HG03521 (cell line): ENCODE data around the gene HBG2.

ENCODE experiments used
- ATAC-seq: cut with Tn5 transposase; IDR thresholded peaks from one replicate; pipeline ENCODE4 v1.9.1; 2021; ENCODE audit warnings: mild to moderate bottlenecking, moderate library complexity; ENCODE audit not compliant: unreplicated experiment

Gene HBG2

DNA sequence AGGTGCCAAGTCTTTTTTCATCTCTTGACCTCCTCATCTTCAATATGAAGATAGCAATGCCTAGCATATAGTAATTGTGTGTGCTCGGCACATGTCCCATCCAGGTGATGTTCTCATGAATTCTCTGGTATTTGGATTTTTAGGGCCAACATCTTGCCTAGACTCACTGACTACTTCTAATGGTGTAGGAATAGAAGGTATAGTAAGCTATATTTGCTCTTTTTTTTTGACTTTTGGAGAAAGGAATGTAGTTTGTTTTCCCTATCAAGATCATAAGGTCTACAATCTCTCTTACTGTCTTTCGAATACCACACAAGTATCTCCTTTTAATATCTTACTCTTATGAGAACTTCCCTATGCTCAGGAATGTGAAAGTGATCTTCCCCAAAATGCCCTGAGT is 23.5 kb downstream of the HBG2 start:
- no peak for ATAC-seq

DNA sequence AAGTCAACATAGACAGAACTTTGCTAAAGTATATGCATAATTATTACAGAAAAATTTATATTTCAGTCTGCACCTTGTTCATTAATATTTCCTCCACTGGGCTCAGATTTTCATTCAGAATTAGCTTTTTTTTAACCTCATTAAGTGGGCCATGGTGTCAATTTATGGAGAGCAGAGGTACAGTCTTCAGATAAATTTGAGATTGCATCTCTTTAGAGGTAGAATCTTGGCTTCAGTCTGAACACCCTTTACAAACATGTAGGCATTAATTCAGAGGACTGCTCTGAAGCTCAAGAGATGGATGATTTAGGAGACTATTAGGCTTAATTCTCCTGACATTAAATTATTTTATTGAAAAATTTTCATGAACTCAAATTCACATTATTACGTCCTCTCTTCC is 24.3 kb downstream of the HBG2 start:
- ATAC-seq: no peak

DNA sequence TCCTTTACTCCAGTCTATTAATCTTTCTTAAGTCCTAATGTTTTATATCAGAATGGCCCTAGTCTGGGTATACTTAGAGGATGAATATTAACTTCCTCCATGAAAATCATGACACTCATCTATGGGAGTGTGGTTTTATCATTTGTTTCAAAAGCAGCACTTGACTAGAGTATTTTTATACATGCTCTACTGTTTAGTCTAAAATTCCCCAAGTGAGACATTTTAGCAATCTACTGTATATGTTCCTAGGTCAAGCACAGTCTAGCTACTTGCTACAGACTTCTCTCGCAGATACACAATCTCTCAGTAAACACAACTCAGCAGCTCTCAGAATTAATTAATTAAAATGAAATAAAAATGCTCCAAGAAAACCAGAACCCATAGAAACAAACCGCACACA is 24.8 kb downstream of the HBG2 start:
- ATAC-seq: no peak

DNA sequence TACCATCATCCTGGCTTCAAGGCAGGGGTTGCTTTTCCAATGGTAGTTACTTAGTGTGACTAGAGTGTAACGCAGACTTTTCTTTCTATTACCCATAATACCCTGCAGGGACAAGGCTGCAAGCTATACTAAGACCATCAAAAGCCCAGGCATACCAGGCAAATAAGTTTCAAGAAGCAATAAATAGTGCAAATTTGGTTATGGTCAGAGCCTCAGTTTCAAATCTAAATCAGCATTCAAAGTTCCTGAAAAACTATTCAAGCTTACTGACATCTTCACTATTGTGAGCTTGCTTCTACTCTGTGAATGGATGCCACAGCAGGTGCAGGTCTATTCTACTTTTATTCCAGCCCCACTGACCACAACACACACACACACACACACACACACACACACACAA is 25.2 kb downstream of the HBG2 start:
- no peak for ATAC-seq

DNA sequence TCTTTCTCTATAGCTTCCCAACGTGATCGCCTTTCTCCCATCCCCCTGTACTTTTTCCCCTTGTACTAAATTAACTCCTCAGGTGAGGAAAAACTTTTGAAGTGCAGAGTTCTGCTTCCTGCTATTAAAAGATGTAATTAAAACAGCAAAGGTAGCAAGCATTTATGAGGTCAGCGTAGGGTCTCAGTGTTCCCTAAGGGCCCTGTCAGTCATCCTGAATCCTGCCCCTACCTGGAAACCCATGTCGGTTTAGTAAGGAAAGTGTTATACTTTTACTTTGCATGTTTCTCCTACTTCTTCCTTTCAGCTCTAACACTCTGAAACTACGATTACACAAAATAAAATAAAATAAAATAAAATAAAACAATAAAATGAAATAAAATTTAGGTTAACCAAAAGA is 26.5 kb downstream of the HBG2 start:
- no peak for ATAC-seq

DNA sequence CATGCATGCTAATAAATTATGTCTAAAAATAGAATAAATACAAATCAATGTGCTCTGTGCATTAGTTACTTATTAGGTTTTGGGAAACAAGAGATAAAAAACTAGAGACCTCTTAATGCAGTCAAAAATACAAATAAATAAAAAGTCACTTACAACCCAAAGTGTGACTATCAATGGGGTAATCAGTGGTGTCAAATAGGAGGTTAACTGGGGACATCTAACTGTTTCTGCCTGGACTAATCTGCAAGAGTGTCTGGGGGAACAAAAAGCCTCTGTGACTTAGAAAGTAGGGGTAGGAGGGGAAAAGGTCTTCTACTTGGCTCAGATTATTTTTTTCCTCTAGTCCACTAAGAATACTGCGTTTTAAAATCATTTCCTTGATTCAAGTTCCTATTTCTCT is 26.9 kb downstream of the HBG2 start:
- ATAC-seq: no peak

DNA sequence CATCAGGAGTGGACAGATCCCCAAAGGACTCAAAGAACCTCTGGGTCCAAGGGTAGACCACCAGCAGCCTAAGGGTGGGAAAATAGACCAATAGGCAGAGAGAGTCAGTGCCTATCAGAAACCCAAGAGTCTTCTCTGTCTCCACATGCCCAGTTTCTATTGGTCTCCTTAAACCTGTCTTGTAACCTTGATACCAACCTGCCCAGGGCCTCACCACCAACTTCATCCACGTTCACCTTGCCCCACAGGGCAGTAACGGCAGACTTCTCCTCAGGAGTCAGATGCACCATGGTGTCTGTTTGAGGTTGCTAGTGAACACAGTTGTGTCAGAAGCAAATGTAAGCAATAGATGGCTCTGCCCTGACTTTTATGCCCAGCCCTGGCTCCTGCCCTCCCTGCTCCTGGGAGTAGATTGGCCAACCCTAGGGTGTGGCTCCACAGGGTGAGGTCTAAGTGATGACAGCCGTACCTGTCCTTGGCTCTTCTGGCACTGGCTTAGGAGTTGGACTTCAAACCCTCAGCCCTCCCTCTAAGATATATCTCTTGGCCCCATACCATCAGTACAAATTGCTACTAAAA is 27.8 kb downstream of the HBG2 start, which contains the start of gene HBB:
TSS of gene HBB (minus strand) at position 340 of the 579 bp plus-strand sequence. CDS start at position 290, 50 bp downstream.
- ATAC-seq: no peak

DNA sequence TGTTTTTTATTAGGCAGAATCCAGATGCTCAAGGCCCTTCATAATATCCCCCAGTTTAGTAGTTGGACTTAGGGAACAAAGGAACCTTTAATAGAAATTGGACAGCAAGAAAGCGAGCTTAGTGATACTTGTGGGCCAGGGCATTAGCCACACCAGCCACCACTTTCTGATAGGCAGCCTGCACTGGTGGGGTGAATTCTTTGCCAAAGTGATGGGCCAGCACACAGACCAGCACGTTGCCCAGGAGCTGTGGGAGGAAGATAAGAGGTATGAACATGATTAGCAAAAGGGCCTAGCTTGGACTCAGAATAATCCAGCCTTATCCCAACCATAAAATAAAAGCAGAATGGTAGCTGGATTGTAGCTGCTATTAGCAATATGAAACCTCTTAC is 29.1 kb downstream of the HBG2 start:
- ATAC-seq: no peak

DNA sequence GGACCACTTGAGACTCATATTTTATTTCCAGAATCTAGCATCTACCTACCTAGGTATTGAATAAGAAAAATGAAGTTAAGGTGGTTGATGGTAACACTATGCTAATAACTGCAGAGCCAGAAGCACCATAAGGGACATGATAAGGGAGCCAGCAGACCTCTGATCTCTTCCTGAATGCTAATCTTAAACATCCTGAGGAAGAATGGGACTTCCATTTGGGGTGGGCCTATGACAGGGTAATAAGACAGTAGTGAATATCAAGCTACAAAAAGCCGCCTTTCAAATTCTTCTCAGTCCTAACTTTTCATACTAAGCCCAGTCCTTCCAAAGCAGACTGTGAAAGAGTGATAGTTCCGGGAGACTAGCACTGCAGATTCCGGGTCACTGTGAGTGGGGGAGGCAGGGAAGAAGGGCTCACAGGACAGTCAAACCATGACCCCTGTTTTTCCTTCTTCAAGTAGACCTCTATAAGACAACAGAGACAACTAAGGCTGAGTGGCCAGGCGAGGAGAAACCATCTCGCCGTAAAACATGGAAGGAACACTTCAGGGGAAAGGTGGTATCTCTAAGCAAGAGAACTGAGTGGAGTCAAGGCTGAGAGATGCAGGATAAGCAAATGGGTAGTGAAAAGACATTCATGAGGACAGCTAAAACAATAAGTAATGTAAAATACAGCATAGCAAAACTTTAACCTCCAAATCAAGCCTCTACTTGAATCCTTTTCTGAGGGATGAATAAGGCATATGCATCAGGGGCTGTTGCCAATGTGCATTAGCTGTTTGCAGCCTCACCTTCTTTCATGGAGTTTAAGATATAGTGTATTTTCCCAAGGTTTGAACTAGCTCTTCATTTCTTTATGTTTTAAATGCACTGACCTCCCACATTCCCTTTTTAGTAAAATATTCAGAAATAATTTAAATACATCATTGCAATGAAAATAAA is 29.8 kb downstream of the HBG2 start:
- no peak for ATAC-seq

DNA sequence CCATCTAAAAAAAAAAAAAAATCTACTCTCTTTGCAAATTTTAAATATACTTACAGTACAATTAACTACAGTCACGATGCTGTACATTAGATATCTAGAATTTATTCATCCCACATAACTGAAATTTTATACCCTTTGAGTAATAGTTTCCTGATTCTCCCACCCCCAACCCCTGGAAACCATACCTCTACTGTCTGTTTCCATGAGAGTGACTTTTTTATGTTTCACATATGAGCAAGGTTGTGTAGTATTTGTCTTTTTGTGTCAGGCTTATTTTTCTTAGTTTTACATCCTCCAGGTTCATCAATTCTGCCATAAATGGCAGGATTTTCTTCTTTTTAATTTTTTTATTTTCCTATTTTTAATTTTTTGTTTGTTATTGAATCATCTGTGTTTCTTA is 30.9 kb downstream of the HBG2 start:
- ATAC-seq: no peak

DNA sequence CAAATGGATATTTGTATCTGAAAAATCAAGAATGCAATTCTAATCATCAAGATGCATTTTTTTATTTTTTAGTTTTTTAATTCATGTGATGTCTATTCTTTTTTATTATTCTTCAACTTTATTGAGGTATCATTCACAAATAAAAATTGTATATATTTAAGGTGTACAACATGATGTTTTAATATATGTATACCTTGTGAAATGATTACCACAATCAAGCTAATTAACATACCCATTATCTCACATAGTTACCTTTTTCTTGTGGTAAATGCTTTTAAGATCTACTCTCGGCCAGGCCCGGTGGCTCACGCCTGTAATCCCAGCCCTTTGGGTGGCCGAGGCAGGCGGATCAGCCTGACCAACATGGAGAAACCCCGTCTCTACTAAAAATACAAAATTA is 31.4 kb downstream of the HBG2 start:
- no peak for ATAC-seq

DNA sequence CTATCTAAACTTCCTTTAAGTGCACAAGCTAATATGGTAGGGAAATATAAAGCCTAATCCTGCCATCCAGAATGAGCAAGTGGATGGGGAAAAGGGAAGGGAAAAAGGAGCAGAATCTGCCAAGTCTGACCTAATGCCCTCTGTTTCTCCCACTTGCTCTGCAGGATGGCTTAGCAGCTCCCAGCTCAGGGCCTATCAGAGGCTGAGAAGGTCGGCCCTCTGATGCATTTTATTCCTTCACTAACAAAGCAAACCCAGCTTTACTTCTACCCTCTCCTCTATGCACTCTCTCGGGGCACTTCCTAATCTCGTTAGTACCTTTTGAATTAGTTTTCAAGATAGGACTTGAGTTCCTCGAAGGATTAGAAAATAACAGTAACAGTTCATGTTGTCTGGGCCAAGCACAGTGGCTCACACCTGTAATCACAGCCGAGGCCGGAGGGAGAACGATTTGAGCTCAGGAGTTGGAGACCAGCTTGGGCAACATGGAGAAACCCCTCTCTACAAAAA is 44.1 kb downstream of the HBG2 start:
- no peak for ATAC-seq

DNA sequence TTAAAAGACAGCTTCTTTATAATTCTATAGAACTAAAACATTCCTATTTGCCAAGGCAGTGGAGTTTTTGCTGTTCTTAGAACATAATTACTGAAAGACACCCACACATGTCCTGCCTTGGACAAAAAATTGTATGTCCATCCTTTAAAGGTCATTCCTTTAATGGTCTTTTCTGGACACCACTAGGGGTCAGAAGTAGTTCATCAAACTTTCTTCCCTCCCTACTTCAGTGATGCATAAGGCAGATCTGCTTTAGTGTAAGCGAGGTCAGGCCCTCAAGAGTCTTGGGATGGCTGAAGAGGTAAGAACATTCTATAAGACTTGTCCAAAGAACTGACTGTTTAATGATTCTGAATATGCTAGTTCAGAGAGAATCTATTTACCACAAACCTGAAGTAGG is 49.8 kb downstream of the HBG2 start:
- ATAC-seq: no peak

DNA sequence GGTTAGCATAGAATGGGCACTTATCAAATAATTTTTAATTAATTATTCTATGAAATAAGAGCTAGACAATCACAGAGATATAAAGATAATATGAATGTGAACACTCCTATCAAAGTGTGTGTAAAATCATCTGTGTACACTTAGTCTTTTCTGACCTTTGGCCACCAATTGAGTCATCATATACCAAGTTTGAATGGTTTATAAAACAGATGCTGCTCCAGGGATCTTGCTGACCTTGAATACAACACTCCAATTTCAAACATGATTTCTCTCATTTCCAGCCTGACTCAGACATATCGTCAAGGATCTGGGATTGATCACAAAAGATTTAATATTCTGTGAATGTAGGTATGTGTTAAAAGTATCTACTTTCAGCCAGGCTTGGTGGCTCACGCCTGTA is 51.2 kb downstream of the HBG2 start:
- no peak for ATAC-seq
